K562 (cell line): ENCODE results near the gene KRT72. TPM values are rescaled to one million over a fixed set of nuclear protein-coding genes. Genes with fewer than 3 reads are reported as not detected.

Source experiments
- ATAC-seq: fragments of 200-7000 bp; cut with Tn5 transposase; 3 replicates; pipeline ENCODE4 v1.9.1; 2020; ENCODE audit warnings: moderate library complexity
- BruUV-seq: library from RNA; stranded (reverse); fragments of 400-500 nt; replicated peaks from 2 replicates; lab custom pipeline; 2021; lab: Mats Ljungman, UMichigan
- CTCF ChIA-PET: fragments of 300-600 bp; formaldehyde crosslinking; extraction: SDS; loops from one replicate; lab custom pipeline; 2021; ENCODE audit warnings: low intra/inter-chr PET ratio; lab: Yijun Ruan, JAX
- POLR2A ChIA-PET: fragments of 300-600, 350-650 bp; sonication (Branson Sonifier 250); formaldehyde crosslinking; extraction: SDS; loops from one replicate; lab custom pipeline; 2021; ENCODE audit warnings: antibody characterized with exemption, inconsistent platforms; lab: Yijun Ruan, JAX
- DNase-seq, 4 experiments: peaks; one replicate each; pipeline versions ENCODE4 v3.0.0 to v3.0.0-alpha.2; 2011 to 2018; ENCODE audit warnings: low spot score in 3 of 4, mixed read lengths in 3 of 4; ENCODE audit errors: extremely low read depth in 1 of 4
- FAIRE-seq: peaks from 2 replicates; lab custom pipeline; 2011; peaks lifted over from hg19 to GRCh38; lab: Jason Lieb, UNC
- H2AFZ ChIP-seq: 2 replicates; pipeline ENCODE4 v1.6.0; 2011; ENCODE audit warnings: low read depth, low read length, control low read depth, inconsistent platforms
- H3K27ac ChIP-seq: fragments of 200-600 bp; 3 replicates; pipeline ENCODE4 v1.8.0; 2011; ENCODE audit warnings: low read depth, mild to moderate bottlenecking, control low read depth, inconsistent platforms, low read length, moderate library complexity, mixed read lengths; ENCODE audit errors: extremely low read depth
- H3K27me3 ChIP-seq, 2 experiments: fragments of 300-600 bp in 1 of 2; 2 replicates in 1 of 2; 3 replicates in 1 of 2; pipeline versions ENCODE4 v1.6.0 to v1.8.0; 2011; ENCODE audit warnings: inconsistent platforms in 2 of 2, low read length in 2 of 2, mild to moderate bottlenecking in 1 of 2, mixed read lengths in 1 of 2, moderate library complexity in 1 of 2; ENCODE audit not compliant: control insufficient read depth in 2 of 2, insufficient read depth in 2 of 2
- H3K36me3 ChIP-seq: fragments of 300-600 bp; 3 replicates; pipeline ENCODE4 v1.8.0; 2011; ENCODE audit warnings: mild to moderate bottlenecking, low read length, inconsistent platforms; ENCODE audit not compliant: control insufficient read depth, insufficient read depth
- H3K4me1 ChIP-seq, 2 experiments: fragments of 200-600 bp in 1 of 2; replicated peaks in 1 of 2; 2 replicates in 1 of 2; 3 replicates in 1 of 2; pipeline versions ENCODE4 v1.5.1 to v1.8.0; 2011; ENCODE audit warnings: inconsistent platforms in 2 of 2, low read length in 2 of 2, mild to moderate bottlenecking in 1 of 2, mixed read lengths in 1 of 2, moderate library complexity in 1 of 2; ENCODE audit not compliant: control insufficient read depth in 2 of 2, insufficient read depth in 2 of 2
- H3K4me2 ChIP-seq: 2 replicates; pipeline ENCODE4 v1.6.1; 2011; ENCODE audit warnings: low read length, control low read depth, inconsistent platforms, mixed read lengths; ENCODE audit not compliant: insufficient read depth
- H3K4me3 ChIP-seq: fragments of 200-600 bp; sonication (generic), shearing (Covaris generic); 2 replicates; pipeline ENCODE4 v1.5.1; 2016; ENCODE audit warnings: control low read depth, inconsistent platforms
- H3K79me2 ChIP-seq: fragments of 200-600 bp; 3 replicates; pipeline ENCODE4 v1.8.0; 2011; ENCODE audit warnings: low read length, inconsistent platforms; ENCODE audit not compliant: control insufficient read depth, insufficient read depth
- H3K9ac ChIP-seq, 2 experiments: 2 replicates each; pipeline versions ENCODE4 v1.6.0 to v1.6.1; 2011; ENCODE audit warnings: low read depth in 2 of 2, low read length in 2 of 2, control low read depth in 1 of 2, inconsistent platforms in 1 of 2, mild to moderate bottlenecking in 1 of 2, mixed read lengths in 1 of 2; ENCODE audit not compliant: insufficient read depth in 1 of 2
- H3K9me1 ChIP-seq: one replicate; pipeline ENCODE4 v1.6.0; 2011; ENCODE audit warnings: inconsistent platforms, mild to moderate bottlenecking, low read length, moderate library complexity; ENCODE audit not compliant: control insufficient read depth, insufficient read depth
- H3K9me3 ChIP-seq: replicated peaks from 2 replicates; pipeline ENCODE4 v1.5.1; 2011; ENCODE audit warnings: low read depth, low read length, inconsistent platforms; ENCODE audit not compliant: control insufficient read depth, insufficient read depth
- H4K20me1 ChIP-seq: replicated peaks from 2 replicates; pipeline ENCODE4 v1.6.1; 2011; ENCODE audit warnings: low read length, inconsistent platforms, mixed read lengths; ENCODE audit not compliant: control insufficient read depth, insufficient read depth
- ARID3A ChIP-seq: IDR thresholded peaks from 2 replicates; pipeline ENCODE4 v1.6.1; 2012; ENCODE audit warnings: low read depth, low read length, improper control_type of control experiment, borderline replicate concordance
- ARNT ChIP-seq, 2 experiments: fragments of 450-650 bp; IDR thresholded peaks; 2 replicates each; pipeline ENCODE4 v1.6.1; 2016; ENCODE audit warnings: mild to moderate bottlenecking in 1 of 2
- ETV6 ChIP-seq, 3 experiments: fragments of 150-350 bp in 1 of 3; sonication (generic) in 1 of 3; formaldehyde crosslinking in 1 of 3; IDR thresholded peaks; 2 replicates each; pipeline versions ENCODE4 v1.6.1 to v1.8.0; 2014 to 2022; ENCODE audit warnings: borderline replicate concordance in 2 of 3, low read depth in 2 of 3, antibody characterized with exemption in 1 of 3, low read length in 1 of 3, mild to moderate bottlenecking in 1 of 3, missing genetic modification reagents in 1 of 3
- HDGF ChIP-seq: fragments of 450-650 bp; IDR thresholded peaks from 2 replicates; pipeline ENCODE4 v1.6.1; 2016
- HMG20A ChIP-seq: fragments of 450-650 bp; formaldehyde crosslinking; conservative IDR thresholded peaks from 2 replicates; pipeline ENCODE4 v1.4.0; 2020; ENCODE audit warnings: mild to moderate bottlenecking, mixed read lengths
- JUND ChIP-seq, 2 experiments: IDR thresholded peaks; 2 replicates in 1 of 2; 3 replicates in 1 of 2; pipeline ENCODE4 v1.6.1; 2011; ENCODE audit warnings: borderline replicate concordance in 2 of 2, low read depth in 2 of 2, low read length in 2 of 2, improper control_type of control experiment in 1 of 2, missing biosample characterization in 1 of 2, missing genetic modification characterization in 1 of 2, missing genetic modification reagents in 1 of 2
- MYBL2 ChIP-seq, 2 experiments: fragments of 450-650 bp in 1 of 2; sonication (generic) in 1 of 2; formaldehyde crosslinking in 1 of 2; IDR thresholded peaks; 2 replicates each; pipeline versions ENCODE4 v1.6.1 to v1.8.1; 2017 to 2022; ENCODE audit warnings: borderline replicate concordance in 1 of 2, inconsistent platforms in 1 of 2, low read depth in 1 of 2, mild to moderate bottlenecking in 1 of 2, missing genetic modification reagents in 1 of 2, moderate library complexity in 1 of 2
- SNRNP70 ChIP-seq: fragments of 200-400 bp; formaldehyde crosslinking; optimal IDR thresholded peaks from 2 replicates; pipeline ENCODE3; 2017; ENCODE audit warnings: low read depth, low read length
- TCF7L2 ChIP-seq: fragments of 150-350 bp; IDR thresholded peaks from 2 replicates; pipeline ENCODE4 v1.6.1; 2016; ENCODE audit warnings: low read depth, mild to moderate bottlenecking, low read length, moderate library complexity
- TFAM ChIP-seq: fragments of 250-450 bp; sonication (Bioruptor Pico); conservative IDR thresholded peaks from 2 replicates; pipeline ENCODE4 v1.5.0; 2021; ENCODE audit warnings: mild to moderate bottlenecking, moderate library complexity
- ZEB2 ChIP-seq: fragments of 450-650 bp; IDR thresholded peaks from 2 replicates; pipeline ENCODE4 v1.6.1; 2016
- WGBS: fragments of 100-300 bp; shearing (Covaris generic); methylation state at CpG from one replicate; pipeline ENCODE4 v1.1.6; 2016; ENCODE audit warnings: low coverage, mixed read lengths; ENCODE audit not compliant: insufficient coverage; ENCODE audit errors: missing lambda C conversion rate; 5-methylcytosine and 5-hydroxymethylcytosine counted together
- in situ Hi-C: fragments of 300-500 bp; cut with MboI; formaldehyde crosslinking; loops from 4 replicates; pipeline ENCODE4 v1.15.0; 2018; ENCODE audit warnings: inconsistent platforms, mixed read lengths
- intact Hi-C: fragments of 100-400 bp; cut with micrococcal nuclease; formaldehyde crosslinking; loops from 2 replicates; pipeline ENCODE4 v1.14.2; 2022
- polyA plus RNA-seq, 8 experiments: library from polyadenylated mRNA; depleted of rRNA in 4 of 8; stranded (reverse) in 5 of 8; unstranded in 3 of 8; fragments of >200 nt; fragmentation: Nextera tagmentation in 2 of 8; fragmentation: Illumina TruSeq in 1 of 8; extraction: Ambion mirVana in 2 of 8; extraction: Trizol in 1 of 8; gene quantifications; 2 replicates each; pipeline versions ENCODE4 v1.2.1 to v1.2.3, GENCODE V29; 2011 to 2014; ENCODE audit warnings: inconsistent platforms in 1 of 8, missing spikeins in 1 of 8
- total RNA-seq, 7 experiments: library from RNA; depleted of rRNA in 6 of 7; stranded (reverse); fragments of >200 nt in 6 of 7; fragmentation: Illumina TruSeq in 2 of 7; extraction: Trizol in 2 of 7; gene quantifications; 2 replicates each; pipeline versions ENCODE4 v1.2.1 to v1.2.3, GENCODE V29; 2011 to 2021; ENCODE audit warnings: low replicate concordance in 1 of 7
- TF ChIP-seq, protein P1 (sequence below): IDR thresholded peaks from 2 replicates; pipeline ENCODE4 v1.6.1; 2014; ENCODE audit warnings: antibody characterized with exemption

KRT72 gene
- total and polyA plus RNA-seq, 9 of the 15 experiments (the other 6 are each of a cell fraction or from before 2014, with no cell fraction given), result not detected

DNA sequence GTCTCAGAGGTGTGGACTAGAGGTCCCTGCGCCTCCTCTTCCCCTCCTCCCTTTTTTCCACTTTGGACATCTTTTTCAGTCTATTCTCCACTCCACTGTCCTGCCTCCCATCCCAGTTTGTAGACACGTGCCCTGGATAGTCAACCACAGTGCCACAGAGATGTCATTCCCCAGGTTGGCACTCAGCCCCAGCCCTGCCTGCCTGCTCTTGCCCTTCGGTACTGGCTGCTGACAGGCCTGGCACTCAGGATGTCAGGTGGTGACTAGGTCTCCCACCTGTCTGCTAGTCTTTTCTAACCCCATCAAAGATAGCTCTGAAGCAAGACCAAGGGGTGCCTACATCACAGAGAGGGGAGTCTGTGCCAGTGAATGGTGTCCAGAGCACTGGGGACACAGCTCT is 64.2 kb downstream of the KRT72 start:
- no peaks in the 10 kb centered on the region for H3K36me3 ChIP-seq
- no TSS peak for BruUV-seq
- no peaks in the 10 kb centered on the region for H3K79me2 ChIP-seq
- H3K27ac ChIP-seq, result no peak overlapping the region
- no peaks in the 10 kb centered on the region for H3K9me3 ChIP-seq
- H3K4me3 ChIP-seq, result no peak overlapping the region
- 0% methylated on average over 2 of the region's 3 CpGs for WGBS
- no peaks in the 10 kb centered on the region for H3K9me1 ChIP-seq
- intact Hi-C loops, result no loop called here
- peaks cover 4 to 19% of the 10 kb centered on the region in 2 experiments; a peak in 3 of 5 replicates for H3K27me3 ChIP-seq
- ChIA-PET CTCF (no interaction called here), POLR2A (interaction anchor here (0.7 kb wide), 1 partner anchor 260 kb away, joined by 4 read pairs; no protein-coding TSS in a partner anchor)
- no peak overlapping the region for H3K9ac ChIP-seq
- H3K4me1 ChIP-seq, result no peaks in the 10 kb centered on the region
- FAIRE-seq (no peak), DNase-seq (no peak), ATAC-seq (no peak)
- no peaks in the 10 kb centered on the region; the same call in 1 of the 2 replicates for H4K20me1 ChIP-seq
- TF ChIP-seq TCF7L2 (no peak), ARNT (IDR thresholded peaks at IDR 0.05) (no peak), JUND (IDR thresholded peaks at IDR 0.05; ENCODE audit: borderline replicate concordance, low read depth, low read length) (no peak), JUND (tag; IDR thresholded peaks at IDR 0.05; ENCODE audit: borderline replicate concordance, low read depth, low read length) (no peak), TFAM (CRISPR knock-in tag) (no peak), ARID3A (no peak), ETV6 (IDR thresholded peaks at IDR 0.05; ENCODE audit: borderline replicate concordance in 1 of 2, low read depth in 2 of 2, low read length in 1 of 2) (no peak), ETV6 (CRISPR knock-in tag; IDR thresholded peaks at IDR 0.05; ENCODE audit: borderline replicate concordance) (no peak), MYBL2 (IDR thresholded peaks at IDR 0.05; ENCODE audit: low read depth) (no peak), MYBL2 (CRISPR knock-in tag; IDR thresholded peaks at IDR 0.05; ENCODE audit: borderline replicate concordance) (no peak), HDGF (no peak), HMG20A (CRISPR knock-in tag) (no peak), ZEB2 (no peak), SNRNP70 (no peak)
- TF ChIP-seq, protein P1, sequence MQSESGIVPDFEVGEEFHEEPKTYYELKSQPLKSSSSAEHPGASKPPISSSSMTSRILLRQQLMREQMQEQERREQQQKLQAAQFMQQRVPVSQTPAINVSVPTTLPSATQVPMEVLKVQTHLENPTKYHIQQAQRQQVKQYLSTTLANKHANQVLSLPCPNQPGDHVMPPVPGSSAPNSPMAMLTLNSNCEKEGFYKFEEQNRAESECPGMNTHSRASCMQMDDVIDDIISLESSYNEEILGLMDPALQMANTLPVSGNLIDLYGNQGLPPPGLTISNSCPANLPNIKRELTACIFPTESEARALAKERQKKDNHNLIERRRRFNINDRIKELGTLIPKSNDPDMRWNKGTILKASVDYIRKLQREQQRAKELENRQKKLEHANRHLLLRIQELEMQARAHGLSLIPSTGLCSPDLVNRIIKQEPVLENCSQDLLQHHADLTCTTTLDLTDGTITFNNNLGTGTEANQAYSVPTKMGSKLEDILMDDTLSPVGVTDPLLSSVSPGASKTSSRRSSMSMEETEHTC, result no peak
- H3K4me2 ChIP-seq, result no peak overlapping the region
- H2AFZ ChIP-seq, result no peak overlapping the region
- in situ Hi-C loops, result no loop called here
